Lower leg skin (tissue), 4 donors: Measurements from ENCODE around the gene PLK3. TPM values are rescaled to one million over a fixed set of nuclear protein-coding genes. Genes with fewer than 3 reads are reported as not detected.
A peak's percentile ranks its signal among the peaks of the same experiment; 100 is the strongest.

Experiments
- DNase-seq, 2 donors: peaks; one replicate each; pipeline ENCODE4 v3.0.0-alpha.2; 2019; ENCODE audit warnings: low spot score in 2 of 2
- H3K4me3 ChIP-seq: fragments of 200-600 bp; sonication (generic); 2 replicates; pipeline ENCODE4 v1.5.1; 2017; ENCODE audit warnings: mild to moderate bottlenecking, low read depth; ENCODE audit not compliant: poor library complexity, severe bottlenecking
- POLR2A ChIP-seq, 2 donors: fragments of 450-650 bp; IDR thresholded peaks; one replicate each; pipeline ENCODE4 v1.6.1; 2016 to 2017; ENCODE audit warnings: antibody characterized with exemption in 2 of 2, mild to moderate bottlenecking in 1 of 2, moderate library complexity in 1 of 2
- WGBS, 2 donors: methylation state at CpG; one replicate each; pipeline ENCODE4 v1.1.5; 2018; 5-methylcytosine and 5-hydroxymethylcytosine counted together
- intact Hi-C: fragments of 100-400 bp; cut with DNase I; formaldehyde crosslinking; loops from one replicate; pipeline ENCODE4 v1.15.0; 2023; ENCODE audit warnings: low total_unique reads
- total RNA-seq, 4 donors: library from RNA; depleted of rRNA; stranded (reverse); fragments of >200 nt; gene quantifications; one replicate each; pipeline ENCODE4 v1.1.0, GENCODE V29; 2016
- TF ChIP-seq, protein P1 (sequence below), 3 donors: fragments of 450-650 bp; IDR thresholded peaks; one replicate each; pipeline ENCODE4 v1.5.1; 2016; ENCODE audit warnings: antibody characterized with exemption in 3 of 3, mild to moderate bottlenecking in 3 of 3, moderate library complexity in 2 of 3

Gene PLK3
- total RNA-seq, 4 donors from 2014 or later: 39.7 to 80.9 (median 44.9) TPM

DNA sequence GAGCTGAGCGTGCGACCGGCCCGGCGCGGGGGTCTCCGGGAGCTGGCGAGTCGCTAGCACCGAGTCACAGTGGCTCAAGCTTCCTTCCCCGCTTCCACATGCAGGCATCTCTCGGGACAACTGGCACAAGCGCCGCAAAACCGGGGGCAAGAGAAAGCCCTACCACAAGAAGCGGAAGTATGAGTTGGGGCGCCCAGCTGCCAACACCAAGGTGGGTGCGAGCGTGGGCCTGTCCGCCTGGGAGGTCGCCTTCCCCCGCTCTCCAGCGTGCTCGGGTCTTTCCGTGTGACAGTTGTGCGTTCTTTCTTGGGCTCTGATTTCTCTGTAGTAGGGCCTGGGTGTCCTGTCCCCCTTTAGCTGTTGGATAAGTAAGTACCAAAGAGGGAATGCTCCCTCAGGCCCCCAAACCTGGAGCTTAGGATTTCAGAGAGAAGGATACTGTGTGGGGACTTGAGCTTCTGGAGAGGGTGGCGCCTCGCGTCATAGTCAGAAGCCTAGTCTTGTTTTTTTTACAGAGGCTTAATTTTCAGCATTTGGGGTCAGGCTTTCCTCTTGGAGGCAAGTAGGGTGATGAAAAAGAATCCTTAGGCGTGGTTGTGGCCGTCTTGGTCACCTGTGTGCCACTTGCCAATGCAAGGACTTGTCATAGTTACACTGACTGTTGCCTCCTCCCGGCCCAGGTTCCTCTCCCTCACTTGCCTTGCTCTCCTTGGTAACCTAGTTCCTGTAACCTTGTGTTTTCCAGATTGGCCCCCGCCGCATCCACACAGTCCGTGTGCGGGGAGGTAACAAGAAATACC is 24.0 kb upstream of the PLK3 start:
- DNase-seq: no peak
- WGBS, 2 donors: 5 to 11% methylated on average over 24 to 35 of the region's 36 CpGs
- no peak for TF ChIP-seq POLR2A (IDR thresholded peaks at IDR 0.05)
- TF ChIP-seq, protein P1, sequence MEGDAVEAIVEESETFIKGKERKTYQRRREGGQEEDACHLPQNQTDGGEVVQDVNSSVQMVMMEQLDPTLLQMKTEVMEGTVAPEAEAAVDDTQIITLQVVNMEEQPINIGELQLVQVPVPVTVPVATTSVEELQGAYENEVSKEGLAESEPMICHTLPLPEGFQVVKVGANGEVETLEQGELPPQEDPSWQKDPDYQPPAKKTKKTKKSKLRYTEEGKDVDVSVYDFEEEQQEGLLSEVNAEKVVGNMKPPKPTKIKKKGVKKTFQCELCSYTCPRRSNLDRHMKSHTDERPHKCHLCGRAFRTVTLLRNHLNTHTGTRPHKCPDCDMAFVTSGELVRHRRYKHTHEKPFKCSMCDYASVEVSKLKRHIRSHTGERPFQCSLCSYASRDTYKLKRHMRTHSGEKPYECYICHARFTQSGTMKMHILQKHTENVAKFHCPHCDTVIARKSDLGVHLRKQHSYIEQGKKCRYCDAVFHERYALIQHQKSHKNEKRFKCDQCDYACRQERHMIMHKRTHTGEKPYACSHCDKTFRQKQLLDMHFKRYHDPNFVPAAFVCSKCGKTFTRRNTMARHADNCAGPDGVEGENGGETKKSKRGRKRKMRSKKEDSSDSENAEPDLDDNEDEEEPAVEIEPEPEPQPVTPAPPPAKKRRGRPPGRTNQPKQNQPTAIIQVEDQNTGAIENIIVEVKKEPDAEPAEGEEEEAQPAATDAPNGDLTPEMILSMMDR (IDR thresholded peaks at IDR 0.05): no peak
- intact Hi-C loops: no loop called here
- H3K4me3 ChIP-seq: peak overlapping the region; percentile 85

GRCh38 chr1:44776730-44777068 is 23.5 kb upstream of the PLK3 start:
- WGBS, 2 donors: 38 to 50% methylated on average over 12 of the region's 12 CpGs
- TF ChIP-seq POLR2A (IDR thresholded peaks at IDR 0.05): no peak
- TF ChIP-seq, protein P1 (IDR thresholded peaks at IDR 0.05): no peak
- peak overlapping the region; percentile 85 for H3K4me3 ChIP-seq
- DNase-seq: no peak
- intact Hi-C loops: no loop called here

- 79 to 82% methylated on average over 14 of the region's 14 CpGs for WGBS, 2 donors
- DNase-seq: no peak
- intact Hi-C loops: no loop called here
- no peak for TF ChIP-seq POLR2A (IDR thresholded peaks at IDR 0.05)
- TF ChIP-seq, protein P1 (IDR thresholded peaks at IDR 0.05): no peak
- no peak overlapping the region for H3K4me3 ChIP-seq
Observed at GRCh38 chr1:44777547-44777946, 22.6 kb upstream of the PLK3 start.

DNA sequence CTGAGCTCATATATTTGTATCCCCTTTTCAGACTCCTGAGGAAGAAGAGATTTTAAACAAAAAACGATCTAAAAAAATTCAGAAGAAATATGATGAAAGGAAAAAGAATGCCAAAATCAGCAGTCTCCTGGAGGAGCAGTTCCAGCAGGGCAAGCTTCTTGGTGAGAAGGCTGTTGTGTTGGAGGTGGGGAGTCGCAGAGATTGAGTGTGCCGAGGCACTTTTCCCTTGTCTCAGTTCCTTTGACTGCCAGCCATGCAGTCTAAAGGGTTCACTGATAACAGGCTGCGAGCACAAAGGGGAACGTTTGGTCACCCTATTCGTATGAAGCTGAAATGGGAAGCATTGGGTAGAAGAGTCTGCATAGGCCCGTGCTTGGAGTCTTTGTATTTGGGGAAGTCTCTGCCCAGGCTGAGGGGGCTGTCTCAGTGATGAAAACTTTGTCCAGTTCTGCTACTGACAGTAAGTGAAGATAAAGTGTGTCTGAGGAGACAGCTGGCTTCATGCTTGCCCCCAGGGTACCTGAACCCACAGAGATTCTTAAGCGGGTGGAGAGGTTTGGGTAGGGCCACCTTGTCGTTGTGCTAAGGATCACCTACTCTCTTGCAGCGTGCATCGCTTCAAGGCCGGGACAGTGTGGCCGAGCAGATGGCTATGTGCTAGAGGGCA is 22.1 kb upstream of the PLK3 start:
- intact Hi-C loops: no loop called here
- TF ChIP-seq POLR2A (IDR thresholded peaks at IDR 0.05): no peak
- TF ChIP-seq, protein P1 (IDR thresholded peaks at IDR 0.05): no peak
- H3K4me3 ChIP-seq: no peak overlapping the region
- DNase-seq: no peak
- WGBS, 2 donors: 71 to 77% methylated on average over 13 of the region's 13 CpGs

DNA sequence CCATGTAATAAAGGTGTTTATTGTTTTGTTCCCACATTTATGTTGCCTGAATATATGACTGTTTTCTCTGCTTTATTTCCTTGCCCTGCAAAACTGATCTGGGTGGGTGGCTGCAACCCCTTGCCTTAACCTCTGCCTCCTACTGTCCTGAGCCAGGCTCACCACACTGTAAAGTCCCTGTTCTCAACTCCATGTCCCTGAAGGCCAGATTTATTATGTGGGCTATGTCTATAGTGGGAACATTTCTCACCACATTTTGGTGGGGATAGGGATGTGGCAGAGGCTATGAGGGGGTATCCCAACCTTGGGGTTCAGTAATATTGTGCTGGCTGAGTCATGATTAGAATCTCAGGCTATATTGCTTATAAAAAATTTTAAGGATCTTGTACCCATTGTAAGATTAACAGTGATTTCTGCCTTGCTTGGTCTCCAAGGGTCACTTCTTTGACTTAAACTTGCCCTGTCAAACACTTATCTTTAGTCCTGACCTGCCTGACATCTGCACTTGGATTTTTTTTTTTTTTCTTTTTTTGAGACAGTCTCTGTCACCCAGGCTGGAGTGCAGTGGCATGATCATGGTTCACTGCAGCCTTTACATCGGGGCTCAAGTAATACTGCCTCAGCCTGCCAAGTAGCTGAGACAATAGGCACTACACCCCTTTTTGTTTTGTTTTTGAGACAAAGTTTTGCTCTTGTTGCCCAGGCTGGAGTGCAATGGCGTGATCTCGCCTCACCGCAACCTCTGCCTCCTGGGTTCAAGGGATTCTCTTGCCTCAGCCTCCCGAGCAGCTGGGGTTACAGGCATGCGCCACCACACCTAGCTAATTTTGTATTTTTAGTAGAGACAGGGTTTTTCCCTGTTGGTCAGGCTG is 21.2 kb upstream of the PLK3 start:
- no peak for TF ChIP-seq POLR2A (IDR thresholded peaks at IDR 0.05)
- TF ChIP-seq, protein P1 (IDR thresholded peaks at IDR 0.05): no peak
- DNase-seq: no peak
- H3K4me3 ChIP-seq: no peak overlapping the region
- intact Hi-C loops: no loop called here
- 87 to 91% methylated on average over 6 of the region's 6 CpGs for WGBS, 2 donors
